ENCODE measurements around the gene FKBP8. TPM values are rescaled to one million over a fixed set of nuclear protein-coding genes. Genes with fewer than 3 reads are reported as not detected.
"Not testable (repeated sequence)": the region's sequence is repeated elsewhere in the genome, so short reads cannot be mapped to it uniquely, and the experiment has no call there.

Gene FKBP8
- total RNA-seq, 1 donor, result 288 TPM

DNA sequence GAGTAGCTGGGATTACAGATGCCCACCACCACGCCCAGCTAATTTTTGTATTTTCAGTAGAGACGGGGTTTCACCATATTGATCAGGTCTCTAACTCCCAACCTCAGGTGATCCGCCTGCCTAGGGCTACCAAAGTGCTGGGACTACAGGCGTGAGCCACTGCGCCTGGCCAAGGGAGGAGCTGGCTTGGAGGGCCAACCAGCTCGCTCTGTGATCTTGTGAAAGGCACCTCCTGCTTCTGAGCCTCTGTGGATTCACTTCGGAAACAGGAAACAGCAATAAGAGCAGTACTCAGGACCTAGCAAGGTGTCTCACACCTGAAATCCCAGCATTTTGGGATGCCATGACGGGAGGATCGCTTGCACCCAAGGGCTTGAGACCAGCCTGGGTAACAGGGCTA, 19.5 kb downstream of the FKBP8 start:
- H3K79me2 ChIP-seq (ENCODE audit: insufficient read depth, low read length), result peaks cover 29% of the 10 kb centered on the region
- H4K20me1 ChIP-seq (ENCODE audit: insufficient read depth, low read length), result peaks cover 8% of the 10 kb centered on the region
- no peaks in the 10 kb centered on the region for H3K9me3 ChIP-seq (ENCODE audit: low read depth, low read length)
- TF ChIP-seq, protein P1, sequence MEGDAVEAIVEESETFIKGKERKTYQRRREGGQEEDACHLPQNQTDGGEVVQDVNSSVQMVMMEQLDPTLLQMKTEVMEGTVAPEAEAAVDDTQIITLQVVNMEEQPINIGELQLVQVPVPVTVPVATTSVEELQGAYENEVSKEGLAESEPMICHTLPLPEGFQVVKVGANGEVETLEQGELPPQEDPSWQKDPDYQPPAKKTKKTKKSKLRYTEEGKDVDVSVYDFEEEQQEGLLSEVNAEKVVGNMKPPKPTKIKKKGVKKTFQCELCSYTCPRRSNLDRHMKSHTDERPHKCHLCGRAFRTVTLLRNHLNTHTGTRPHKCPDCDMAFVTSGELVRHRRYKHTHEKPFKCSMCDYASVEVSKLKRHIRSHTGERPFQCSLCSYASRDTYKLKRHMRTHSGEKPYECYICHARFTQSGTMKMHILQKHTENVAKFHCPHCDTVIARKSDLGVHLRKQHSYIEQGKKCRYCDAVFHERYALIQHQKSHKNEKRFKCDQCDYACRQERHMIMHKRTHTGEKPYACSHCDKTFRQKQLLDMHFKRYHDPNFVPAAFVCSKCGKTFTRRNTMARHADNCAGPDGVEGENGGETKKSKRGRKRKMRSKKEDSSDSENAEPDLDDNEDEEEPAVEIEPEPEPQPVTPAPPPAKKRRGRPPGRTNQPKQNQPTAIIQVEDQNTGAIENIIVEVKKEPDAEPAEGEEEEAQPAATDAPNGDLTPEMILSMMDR (IDR thresholded peaks at IDR 0.05; ENCODE audit: extremely low read depth, low read depth, low read length), result no peak
- H3K4me3 ChIP-seq (ENCODE audit: insufficient read depth, low read length), result no peak overlapping the region
- H2AFZ ChIP-seq (ENCODE audit: low read length), result no peak overlapping the region
- H3K27ac ChIP-seq (ENCODE audit: low read depth, low read length), result no peak overlapping the region
- no peaks in the 10 kb centered on the region for H3K27me3 ChIP-seq (ENCODE audit: insufficient read depth, low read length)
- H3K4me2 ChIP-seq (ENCODE audit: insufficient read depth, low read length), result no peak overlapping the region
- H3K36me3 ChIP-seq (ENCODE audit: insufficient read depth, low read length), result no peaks in the 10 kb centered on the region
- peaks cover 15% of the 10 kb centered on the region for H3K4me1 ChIP-seq (ENCODE audit: insufficient read depth, low read length)
- DNase-seq (ENCODE audit: insufficient read length, low spot score, missing footprints), result no peak

DNA sequence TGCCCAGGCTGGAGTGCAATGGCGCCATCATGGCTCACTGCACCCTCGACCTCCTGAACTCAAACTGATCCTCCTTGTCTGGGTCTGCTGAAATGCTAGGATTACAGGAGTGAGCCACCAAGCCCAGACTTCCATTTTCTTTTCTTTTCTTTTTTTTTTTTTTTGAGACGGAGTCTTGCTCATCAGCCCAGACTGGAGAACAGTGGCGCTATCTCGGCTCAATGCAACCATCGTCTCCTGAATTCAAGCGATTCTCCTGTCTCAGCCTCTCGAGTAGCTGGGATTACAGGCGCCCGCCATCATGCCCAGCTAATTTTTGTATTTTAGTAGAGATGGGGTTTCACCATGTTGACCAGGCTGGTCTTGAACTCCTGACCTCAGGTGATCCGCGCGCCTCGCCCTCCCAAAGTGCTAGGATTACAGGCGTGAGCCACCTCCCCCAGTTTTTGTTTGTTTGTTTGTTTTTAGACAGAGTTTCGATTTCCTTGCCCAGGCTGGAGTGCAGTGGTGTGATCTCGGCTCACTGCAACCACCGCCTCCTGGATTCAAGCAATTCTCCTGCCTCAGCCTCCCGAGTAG, 20.4 kb downstream of the FKBP8 start:
- Histone ChIP-seq H3K4me1 (ENCODE audit: insufficient read depth, low read length) (peaks cover 17% of the 10 kb centered on the region), H3K4me3 (ENCODE audit: insufficient read depth, low read length) (peak overlapping the region; percentile 55), H3K4me2 (ENCODE audit: insufficient read depth, low read length) (peak overlapping the region; percentile 77), H3K27ac (ENCODE audit: low read depth, low read length) (peak overlapping the region; percentile 66), H3K79me2 (ENCODE audit: insufficient read depth, low read length) (peaks cover 38% of the 10 kb centered on the region), H2AFZ (ENCODE audit: low read length) (peak overlapping the region; percentile 73), H4K20me1 (ENCODE audit: insufficient read depth, low read length) (peaks cover 16% of the 10 kb centered on the region)
- DNase-seq (ENCODE audit: insufficient read length, low spot score, missing footprints); H3K27me3 ChIP-seq (ENCODE audit: insufficient read depth, low read length); H3K9me3 ChIP-seq (ENCODE audit: low read depth, low read length); H3K36me3 ChIP-seq (ENCODE audit: insufficient read depth, low read length): not testable (repeated sequence)

DNA sequence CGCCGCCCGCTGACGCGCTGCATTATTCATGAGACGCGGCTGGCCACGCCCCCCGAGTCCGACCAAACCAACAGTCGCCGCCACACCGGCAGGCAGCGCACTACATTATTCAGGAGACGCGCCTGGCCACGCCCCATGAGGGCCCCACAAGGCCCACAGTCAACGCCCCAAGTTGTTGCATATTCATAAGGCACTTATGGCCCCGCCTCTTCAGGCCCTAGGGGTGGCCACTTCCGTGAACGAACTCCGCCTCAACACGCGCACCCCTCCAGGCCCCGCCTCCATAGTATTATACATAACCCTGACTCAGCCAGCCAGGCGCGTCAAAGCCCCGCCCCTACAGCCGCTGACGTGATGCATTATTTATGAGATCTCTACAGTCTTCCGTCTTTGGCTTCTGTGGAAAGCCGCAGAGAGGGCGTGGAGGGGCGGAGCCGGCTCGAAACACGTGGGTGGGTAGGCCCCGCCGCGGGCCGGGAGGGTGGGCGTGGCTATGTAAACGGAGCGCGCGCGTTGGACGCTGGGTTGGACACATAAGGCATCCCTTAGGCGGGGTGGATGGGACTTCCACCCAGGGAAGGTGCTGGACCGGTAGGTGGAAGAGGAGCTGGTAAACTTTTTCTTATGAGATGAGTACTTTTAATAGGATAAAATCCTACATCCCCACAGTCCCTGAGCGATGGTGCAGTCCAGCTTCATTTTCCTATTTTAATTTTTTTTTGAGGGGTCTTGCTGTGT, 21.1 kb downstream of the FKBP8 start:
- DNase-seq (ENCODE audit: insufficient read length, low spot score, missing footprints), result peak; percentile 99
- H3K9me3 ChIP-seq (ENCODE audit: low read depth, low read length), result no peaks in the 10 kb centered on the region
- peaks cover 23% of the 10 kb centered on the region for H4K20me1 ChIP-seq (ENCODE audit: insufficient read depth, low read length)
- peak overlapping the region; percentile 66 for H3K27ac ChIP-seq (ENCODE audit: low read depth, low read length)
- H3K4me2 ChIP-seq (ENCODE audit: insufficient read depth, low read length), result peak overlapping the region; percentile 77
- H3K4me1 ChIP-seq (ENCODE audit: insufficient read depth, low read length), result peaks cover 17% of the 10 kb centered on the region
- TF ChIP-seq, protein P1 (IDR thresholded peaks at IDR 0.05; ENCODE audit: extremely low read depth, low read depth, low read length), result no peak
- H3K79me2 ChIP-seq (ENCODE audit: insufficient read depth, low read length), result peaks cover 45% of the 10 kb centered on the region
- peak overlapping the region; percentile 73 for H2AFZ ChIP-seq (ENCODE audit: low read length)
- no peaks in the 10 kb centered on the region for H3K27me3 ChIP-seq (ENCODE audit: insufficient read depth, low read length)
- no peaks in the 10 kb centered on the region for H3K36me3 ChIP-seq (ENCODE audit: insufficient read depth, low read length)
- peak overlapping the region; percentile 95 for H3K4me3 ChIP-seq (ENCODE audit: insufficient read depth, low read length)

DNA sequence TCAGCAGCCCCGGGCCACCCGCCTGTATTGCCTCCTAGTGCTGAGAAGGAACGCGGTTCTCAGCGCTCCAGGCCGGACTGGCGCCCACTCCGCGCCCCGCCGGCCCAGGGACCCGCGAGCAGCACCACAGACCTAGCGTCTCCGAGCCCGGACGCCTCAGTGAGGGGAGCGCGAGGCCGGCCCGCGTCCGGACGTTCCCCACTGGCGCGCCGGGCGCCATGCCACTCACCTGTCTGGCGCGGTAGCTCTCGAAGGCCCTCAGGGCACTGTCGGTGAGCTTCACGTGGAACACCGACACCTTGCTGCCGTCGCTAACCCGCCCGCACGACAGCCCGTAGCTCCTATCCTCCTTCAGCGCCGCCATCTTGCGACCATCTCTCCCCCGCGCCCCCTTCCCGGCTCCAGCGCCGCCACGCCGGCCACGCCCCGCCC, 21.7 kb downstream of the FKBP8 start, which contains the start of gene ELL:
Gene ELL, minus strand, starts transcription at position 379 of the 432 bp plus-strand sequence. Its CDS starts 15 bp downstream, at position 364.
- DNase-seq (ENCODE audit: insufficient read length, low spot score, missing footprints), result peak; percentile 42
- peak within 1 kb of the TSS; percentile 73 for H2AFZ ChIP-seq (ENCODE audit: low read length)
- H3K4me2 ChIP-seq (ENCODE audit: insufficient read depth, low read length), result peak within 1 kb of the TSS; percentile 99
- peaks cover 51% of the 10 kb centered on the region for H3K79me2 ChIP-seq (ENCODE audit: insufficient read depth, low read length)
- TF ChIP-seq, protein P1 (IDR thresholded peaks at IDR 0.05; ENCODE audit: extremely low read depth, low read depth, low read length), result no peak
- peaks cover 17% of the 10 kb centered on the region for H3K4me1 ChIP-seq (ENCODE audit: insufficient read depth, low read length)
- H3K9me3 ChIP-seq (ENCODE audit: low read depth, low read length), result no peaks in the 10 kb centered on the region
- peaks cover 28% of the 10 kb centered on the region for H4K20me1 ChIP-seq (ENCODE audit: insufficient read depth, low read length)
- peak within 1 kb of the TSS; percentile 98 for H3K27ac ChIP-seq (ENCODE audit: low read depth, low read length)
- H3K4me3 ChIP-seq (ENCODE audit: insufficient read depth, low read length), result peak within 1 kb of the TSS; percentile 95
- no peaks in the 10 kb centered on the region for H3K36me3 ChIP-seq (ENCODE audit: insufficient read depth, low read length)
- H3K27me3 ChIP-seq (ENCODE audit: insufficient read depth, low read length), result no peaks in the 10 kb centered on the region
